Measurements from ENCODE around the gene ANTXR2. TPM values are rescaled to one million over a fixed set of nuclear protein-coding genes. Genes with fewer than 3 reads are reported as not detected.

The ANTXR2 gene
- total and polyA plus RNA-seq, 2 donors from 2014 or later: 10.6 to 33.1 TPM

GRCh38 chr4:80076681-80077080, 3.7 kb upstream of the ANTXR2 start:
- no peak for FAIRE-seq

GRCh38 chr4:80075995-80076675, 3.1 kb upstream of the ANTXR2 start:
- no peak for TF ChIP-seq CTCF (IDR thresholded peaks at IDR 0.05; ENCODE audit: borderline replicate concordance, extremely low read depth, insufficient read depth)
- no peak overlapping the region for H3K27ac ChIP-seq (ENCODE audit: low read depth in 2 of 2, low read length in 2 of 2)
- no peaks in the 10 kb centered on the region for H3K9me3 ChIP-seq (ENCODE audit: control insufficient read depth in 2 of 3, insufficient read depth in 1 of 3, low read length in 3 of 3)
- no peaks in the 10 kb centered on the region for H3K4me1 ChIP-seq (ENCODE audit: control insufficient read depth in 2 of 3, insufficient read depth in 2 of 3, low read depth in 1 of 3, low read length in 3 of 3)
- H3K9ac ChIP-seq (ENCODE audit: low read length in 3 of 3): no peak overlapping the region
- intact Hi-C loops (cut with DNase I): no loop called here
- H3K27me3 ChIP-seq (ENCODE audit: control insufficient read depth, insufficient read depth, low read length): no peaks in the 10 kb centered on the region
- DNase-seq (no peak), FAIRE-seq (no peak)
- H3K4me3 ChIP-seq (ENCODE audit: low read length in 3 of 3): no peak overlapping the region
- no peaks in the 10 kb centered on the region for H3K36me3 ChIP-seq (ENCODE audit: control insufficient read depth in 2 of 3, insufficient read depth in 3 of 3, low read length in 3 of 3)

More at GRCh38 chr4:80076681-80077080, 3.7 kb upstream of the ANTXR2 start:
- no peaks in the 10 kb centered on the region for H3K27me3 ChIP-seq (ENCODE audit: control insufficient read depth, insufficient read depth, low read length)
- intact Hi-C loops (cut with DNase I): no loop called here
- H3K4me3 ChIP-seq (ENCODE audit: low read length in 3 of 3): no peak overlapping the region
- H3K4me1 ChIP-seq (ENCODE audit: control insufficient read depth in 2 of 3, insufficient read depth in 2 of 3, low read depth in 1 of 3, low read length in 3 of 3): no peaks in the 10 kb centered on the region
- H3K9ac ChIP-seq (ENCODE audit: low read length in 3 of 3): no peak overlapping the region
- no peaks in the 10 kb centered on the region for H3K36me3 ChIP-seq (ENCODE audit: control insufficient read depth in 2 of 3, insufficient read depth in 3 of 3, low read length in 3 of 3)
- no peaks in the 10 kb centered on the region for H3K9me3 ChIP-seq (ENCODE audit: control insufficient read depth in 2 of 3, insufficient read depth in 1 of 3, low read length in 3 of 3)
- DNase-seq: no peak
- no peak for TF ChIP-seq CTCF (IDR thresholded peaks at IDR 0.05; ENCODE audit: borderline replicate concordance, extremely low read depth, insufficient read depth)
- H3K27ac ChIP-seq (ENCODE audit: low read depth in 2 of 2, low read length in 2 of 2): no peak overlapping the region

GRCh38 chr4:80074651-80075050, 1.6 kb upstream of the ANTXR2 start:
- intact Hi-C loops (cut with DNase I): no loop called here

More at GRCh38 chr4:80074651-80075050, 1.6 kb upstream of the ANTXR2 start:
- DNase-seq (no peak), FAIRE-seq (no peak)
- H3K36me3 ChIP-seq (ENCODE audit: control insufficient read depth in 2 of 3, insufficient read depth in 3 of 3, low read length in 3 of 3): no peaks in the 10 kb centered on the region
- no peak for TF ChIP-seq CTCF (IDR thresholded peaks at IDR 0.05; ENCODE audit: borderline replicate concordance, extremely low read depth, insufficient read depth)
- no peak overlapping the region for H3K27ac ChIP-seq (ENCODE audit: low read depth in 2 of 2, low read length in 2 of 2)
- H3K4me1 ChIP-seq (ENCODE audit: control insufficient read depth in 2 of 3, insufficient read depth in 2 of 3, low read depth in 1 of 3, low read length in 3 of 3): peaks cover 0 to 7% (median 0%) of the 10 kb centered on the region in 3 donors
- no peak overlapping the region for H3K9ac ChIP-seq (ENCODE audit: low read length in 3 of 3)
- H3K4me3 ChIP-seq (ENCODE audit: low read length in 3 of 3): no peak overlapping the region
- H3K27me3 ChIP-seq (ENCODE audit: control insufficient read depth, insufficient read depth, low read length): no peaks in the 10 kb centered on the region
- no peaks in the 10 kb centered on the region for H3K9me3 ChIP-seq (ENCODE audit: control insufficient read depth in 2 of 3, insufficient read depth in 1 of 3, low read length in 3 of 3)
